Uterus (tissue), 4 donors: ENCODE data around the gene OR11H6. TPM values are rescaled to one million over a fixed set of nuclear protein-coding genes. Genes with fewer than 3 reads are reported as not detected.

Experiments used
- DNase-seq, 2 donors: peaks; one replicate each; pipeline ENCODE4 v3.0.0-alpha.2; 2019 to 2020
- H3K27ac ChIP-seq, 2 donors: fragments of 200-600 bp; sonication (generic); 1 replicate in 1 of 2; 2 replicates in 1 of 2; pipeline ENCODE4 v1.5.1; 2016 to 2018
- H3K27me3 ChIP-seq, 2 donors: fragments of 200-600 bp; sonication (generic); one replicate each; pipeline ENCODE4 v1.5.1; 2018 to 2019; ENCODE audit warnings: control low read depth in 1 of 2
- H3K36me3 ChIP-seq, 2 donors: fragments of 200-600 bp; sonication (generic); one replicate each; pipeline ENCODE4 v1.5.1; 2019; ENCODE audit warnings: control low read depth in 1 of 2
- H3K4me1 ChIP-seq, 2 donors: fragments of 200-600 bp; sonication (generic); one replicate each; pipeline ENCODE4 v1.5.1; 2018 to 2019; ENCODE audit warnings: control low read depth in 1 of 2
- H3K4me3 ChIP-seq, 2 donors: fragments of 200-600 bp; sonication (generic); 1 replicate in 1 of 2; 2 replicates in 1 of 2; pipeline ENCODE4 v1.5.1; 2018 to 2019; ENCODE audit warnings: mild to moderate bottlenecking in 1 of 2
- H3K9me3 ChIP-seq, 2 donors: fragments of 200-600 bp; sonication (generic); one replicate each; pipeline ENCODE4 v1.5.1; 2019; ENCODE audit warnings: control low read depth in 1 of 2
- CTCF ChIP-seq, 4 experiments: fragments of 200-600 bp in 2 of 4; fragments of 450-650 bp in 2 of 4; sonication (generic) in 2 of 4; IDR thresholded peaks; one replicate each; pipeline ENCODE4 v1.5.1; 2016 to 2019; ENCODE audit warnings: antibody characterized with exemption in 4 of 4, mild to moderate bottlenecking in 2 of 4, moderate library complexity in 1 of 4
- POLR2A ChIP-seq, 2 donors: fragments of 450-650 bp; IDR thresholded peaks; one replicate each; pipeline ENCODE4 v1.6.1; 2016; ENCODE audit warnings: antibody characterized with exemption in 2 of 2, mild to moderate bottlenecking in 1 of 2, moderate library complexity in 1 of 2
- intact Hi-C: fragments of 100-400 bp; cut with DNase I; formaldehyde crosslinking; loops from one replicate; pipeline ENCODE4 v1.15.1; 2023; ENCODE audit warnings: low total_unique reads
- small RNA-seq: library from RNA; depleted of rRNA; stranded (forward); fragments of <200 nt; gene quantifications from one replicate; pipeline ENCODE3, GENCODE V24; 2016
- total RNA-seq, 4 donors: library from RNA; depleted of rRNA in 3 of 4; stranded (reverse); fragments of >200 nt in 3 of 4; gene quantifications; one replicate each; pipeline versions ENCODE4 v1.1.0 to v1.2.4, GENCODE V29; 2014 to 2023
- donor health status: DM: yes; HTN: yes; CAD: no.

Gene OR11H6
- total RNA-seq, 4 donors from 2014 or later = not detected

GRCh38 chr14:20274062-20274461 lies 50.6 kb downstream of the OR11H6 start:
- no peak for DNase-seq
- Histone ChIP-seq H3K36me3 (no peaks in the 10 kb centered on the region), H3K27me3 (no peaks in the 10 kb centered on the region), H3K4me1 (no peaks in the 10 kb centered on the region), H3K4me3 (no peak overlapping the region), H3K9me3 (no peaks in the 10 kb centered on the region), H3K27ac (no peak overlapping the region)
- TF ChIP-seq CTCF (IDR thresholded peaks at IDR 0.05) (no peak), POLR2A (IDR thresholded peaks at IDR 0.05) (no peak)
- intact Hi-C loops = no loop called here

Small RNA genes within 50 kb of the gene (small RNA-seq; reads per million reads assigned to genes)
- gene GTF2IP22 = not detected

Other genes with a start within 250 kb of the OR11H6 start
- not detected for gene OR4K15, start 248.1 kb upstream of the OR11H6 start, total RNA-seq
- gene OR4Q2, start 221.5 kb upstream of the OR11H6 start, total RNA-seq = not detected
- not detected for gene OR4K14, start 204.4 kb upstream of the OR11H6 start, total RNA-seq
- gene OR4K13, start 187.7 kb upstream of the OR11H6 start, total RNA-seq = not detected
- gene OR4L1, start 163.7 kb upstream of the OR11H6 start, total RNA-seq = not detected
- not detected for gene OR4K17, start 113.0 kb upstream of the OR11H6 start, total RNA-seq
- gene OR4N5, start 84.9 kb upstream of the OR11H6 start, total RNA-seq = not detected
- gene OR11G2, start 32.8 kb upstream of the OR11H6 start, total RNA-seq = not detected
- not detected for gene OR11H7, start 5.3 kb downstream of the OR11H6 start, total RNA-seq
- not detected for gene OR11H4, start 15.6 kb downstream of the OR11H6 start, total RNA-seq
- 10 to 100 TPM in 3 of 4 donors, 1 to 10 TPM in 1; 6.5 to 43.8 (median 17.7) TPM for gene TTC5, start 82.2 kb downstream of the OR11H6 start, total RNA-seq
- gene CCNB1IP1, start 109.6 kb downstream of the OR11H6 start, total RNA-seq = 100 to 1,000 TPM in 1 of 4 donors, 10 to 100 TPM in 3; 45.1 to 118 (median 60.4) TPM
- gene PARP2, start 119.9 kb downstream of the OR11H6 start, total RNA-seq = 10 to 100 TPM in 3 of 4 donors, 1 to 10 TPM in 1; 1.8 to 22.5 (median 16.0) TPM
- gene TEP1, start 189.8 kb downstream of the OR11H6 start, total RNA-seq = 10 to 100 TPM; 13.5 to 44.8 (median 27.0) TPM
- gene KLHL33, start 212.5 kb downstream of the OR11H6 start, total RNA-seq = 1 to 10 TPM in 3 of 4 donors, not detected in 1; 1.3 to 2.8 (median 2.1) TPM
- gene OSGEP, start 231.1 kb downstream of the OR11H6 start, total RNA-seq = 100 to 1,000 TPM in 1 of 4 donors, 10 to 100 TPM in 3; 38.7 to 105 (median 53.0) TPM
- 100 to 1,000 TPM in 1 of 4 donors, 10 to 100 TPM in 3; 52.4 to 208 (median 93.3) TPM for gene APEX1, start 231.5 kb downstream of the OR11H6 start, total RNA-seq
- 10 to 100 TPM; 16.4 to 39.1 (median 22.8) TPM for gene PIP4P1, start 237.7 kb downstream of the OR11H6 start, total RNA-seq
- gene PNP, start 245.7 kb downstream of the OR11H6 start, total RNA-seq = 10 to 100 TPM; 12.7 to 46.9 (median 14.3) TPM